ENCODE results near the gene KRTAP20-2.

Gene KRTAP20-2

GRCh38 chr21:30676737-30677136, 41.7 kb downstream of the KRTAP20-2 start:
- no peak for DNase-seq

DNA sequence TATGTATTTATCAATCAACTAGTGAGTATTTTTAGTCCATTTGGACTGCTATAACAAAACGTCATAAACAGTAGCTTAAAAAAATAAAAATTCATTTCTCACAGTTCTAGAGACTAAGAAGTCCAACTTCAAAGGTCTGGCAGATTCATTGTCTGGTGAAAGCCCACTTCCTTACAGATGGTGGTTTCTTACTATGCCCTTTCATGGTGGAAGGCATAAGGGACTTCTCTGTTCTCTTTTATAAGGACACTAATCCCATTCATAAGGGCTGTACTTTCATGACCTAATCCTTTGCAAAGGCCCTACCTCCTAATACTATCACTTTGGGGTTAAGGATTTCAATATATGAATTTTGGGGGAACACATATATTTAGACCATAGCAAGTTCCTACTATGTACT, 45.6 kb downstream of the KRTAP20-2 start:
- DNase-seq: no peak

- no peak for DNase-seq
Measured at GRCh38 chr21:30684506-30684905, 49.5 kb downstream of the KRTAP20-2 start.

Data from hematopoietic multipotent progenitor cell treated with erythropoietin and hydrocortisone succinate and interleukin-3 and kit ligand, for 8 days (in vitro differentiated cells).